Endothelial cell of umbilical vein (primary cell): ENCODE measurements around the gene CD2BP2. TPM values are rescaled to one million over a fixed set of nuclear protein-coding genes. Genes with fewer than 3 reads are reported as not detected.
"Not testable (repeated sequence)": the region's sequence is repeated elsewhere in the genome, so short reads cannot be mapped to it uniquely, and the experiment has no call there.

ENCODE experiments used
- BruUV-seq: library from RNA; stranded (reverse); fragments of 400-500 nt; replicated peaks from 2 replicates; lab custom pipeline; 2021; lab: Mats Ljungman, UMichigan
- CTCF ChIA-PET: fragments of 300-600, 350-600 bp; sonication (Branson Sonifier 250); formaldehyde crosslinking; loops from one replicate; lab custom pipeline; 2021; ENCODE audit warnings: antibody characterized with exemption, inconsistent platforms; lab: Charles Lee
- POLR2A ChIA-PET: fragments of 300-600, 350-600 bp; sonication (Branson Sonifier 250); formaldehyde crosslinking; loops from one replicate; lab custom pipeline; 2021; ENCODE audit warnings: antibody characterized with exemption, inconsistent platforms; lab: Charles Lee
- DNase-seq: peaks from one replicate; pipeline ENCODE4 v3.0.0-alpha.2; 2011; ENCODE audit warnings: low read depth, low spot score
- FAIRE-seq: peaks from 2 replicates; lab custom pipeline; 2011; peaks lifted over from hg19 to GRCh38; lab: Jason Lieb, UNC
- H2AFZ ChIP-seq: 2 replicates; pipeline ENCODE4 v1.6.0; 2012; ENCODE audit warnings: low read depth, low read length, control low read depth, inconsistent platforms
- H3K27ac ChIP-seq: 2 replicates; pipeline ENCODE4 v1.5.1; 2011; ENCODE audit warnings: low read depth, mild to moderate bottlenecking, control low read depth, low read length, moderate library complexity; ENCODE audit not compliant: insufficient read depth
- H3K27me3 ChIP-seq, 2 experiments: 2 replicates each; pipeline versions ENCODE4 v1.6.0 to v1.6.1; 2011; ENCODE audit warnings: low read length in 2 of 2, mixed read lengths in 1 of 2; ENCODE audit not compliant: control insufficient read depth in 2 of 2, insufficient read depth in 2 of 2
- H3K36me3 ChIP-seq, 2 experiments: 2 replicates in 1 of 2; 3 replicates in 1 of 2; pipeline ENCODE4 v1.5.1; 2011; ENCODE audit warnings: low read length in 2 of 2, mild to moderate bottlenecking in 1 of 2, moderate library complexity in 1 of 2; ENCODE audit not compliant: control insufficient read depth in 2 of 2, insufficient read depth in 2 of 2; ENCODE audit errors: extremely low read depth in 1 of 2
- H3K4me1 ChIP-seq: 3 replicates; pipeline ENCODE4 v1.5.1; 2011; ENCODE audit warnings: mild to moderate bottlenecking, low read length; ENCODE audit not compliant: control insufficient read depth, insufficient read depth; ENCODE audit errors: extremely low read depth
- H3K4me2 ChIP-seq: 2 replicates; pipeline ENCODE4 v1.6.1; 2011; ENCODE audit warnings: low read length, control low read depth, mixed read lengths; ENCODE audit not compliant: insufficient read depth
- H3K4me3 ChIP-seq, 3 experiments: fragments of 200-600 bp in 1 of 3; sonication (generic), shearing (Covaris generic) in 1 of 3; replicated peaks in 1 of 3; 2 replicates each; pipeline ENCODE4 v1.5.1; 2011 to 2016; ENCODE audit warnings: control low read depth in 3 of 3, low read length in 3 of 3, mild to moderate bottlenecking in 2 of 3, inconsistent platforms in 1 of 3, low read depth in 1 of 3, moderate library complexity in 1 of 3; ENCODE audit not compliant: insufficient read depth in 1 of 3
- H3K79me2 ChIP-seq: 2 replicates; pipeline ENCODE4 v1.6.0; 2012; ENCODE audit warnings: low read length, inconsistent platforms; ENCODE audit not compliant: control insufficient read depth, insufficient read depth
- H3K9ac ChIP-seq: replicated peaks from 2 replicates; pipeline ENCODE3; 2011; ENCODE audit warnings: low read length, control low read depth; ENCODE audit not compliant: insufficient read depth; ENCODE audit errors: extremely low read depth
- H3K9me1 ChIP-seq: replicated peaks from 3 replicates; pipeline ENCODE4 v1.6.0; 2011; ENCODE audit warnings: mild to moderate bottlenecking, low read length; ENCODE audit not compliant: control insufficient read depth, insufficient read depth; ENCODE audit errors: extremely low read depth
- H3K9me3 ChIP-seq: replicated peaks from 2 replicates; pipeline ENCODE4 v1.5.1; 2012; ENCODE audit warnings: low read length, inconsistent platforms; ENCODE audit not compliant: control insufficient read depth, insufficient read depth
- H4K20me1 ChIP-seq: replicated peaks from 2 replicates; pipeline ENCODE3; 2011; ENCODE audit warnings: mild to moderate bottlenecking, low read length; ENCODE audit not compliant: control insufficient read depth, insufficient read depth; ENCODE audit errors: extremely low read depth
- POLR2AphosphoS5 ChIP-seq: IDR thresholded peaks from 2 replicates; pipeline ENCODE4 v1.6.1; 2012; ENCODE audit warnings: low read depth, mild to moderate bottlenecking, control low read depth, low read length, moderate library complexity; ENCODE audit not compliant: insufficient read depth
- dilution Hi-C: fragments of 300-500 bp; cut with MboI; formaldehyde crosslinking; loops from one replicate; pipeline ENCODE4 v1.15.0; 2019; ENCODE audit warnings: low sequenced_read_pairs; ENCODE audit not compliant: extremely low pct_ligation_motif_present
- intact Hi-C: fragments of 100-400 bp; cut with micrococcal nuclease; formaldehyde crosslinking; loops from one replicate; pipeline ENCODE4 v1.10.0; 2022
- polyA plus RNA-seq, 4 experiments: library from polyadenylated mRNA; depleted of rRNA in 3 of 4; stranded (reverse) in 3 of 4; unstranded in 1 of 4; fragments of >200 nt; gene quantifications; 2 replicates each; pipeline versions ENCODE4 v1.2.1 to v1.2.3, GENCODE V29; 2011 to 2012; ENCODE audit warnings: missing spikeins in 1 of 4
- total RNA-seq: library from RNA; stranded (reverse); gene quantifications from 2 replicates; pipeline ENCODE4 v1.2.3, GENCODE V29; 2021

Gene CD2BP2
- total and polyA plus RNA-seq, 2 donors (not counting 3 experiments of a cell fraction or from before 2014, with no cell fraction given) = 47.2 to 75.7 TPM

DNA sequence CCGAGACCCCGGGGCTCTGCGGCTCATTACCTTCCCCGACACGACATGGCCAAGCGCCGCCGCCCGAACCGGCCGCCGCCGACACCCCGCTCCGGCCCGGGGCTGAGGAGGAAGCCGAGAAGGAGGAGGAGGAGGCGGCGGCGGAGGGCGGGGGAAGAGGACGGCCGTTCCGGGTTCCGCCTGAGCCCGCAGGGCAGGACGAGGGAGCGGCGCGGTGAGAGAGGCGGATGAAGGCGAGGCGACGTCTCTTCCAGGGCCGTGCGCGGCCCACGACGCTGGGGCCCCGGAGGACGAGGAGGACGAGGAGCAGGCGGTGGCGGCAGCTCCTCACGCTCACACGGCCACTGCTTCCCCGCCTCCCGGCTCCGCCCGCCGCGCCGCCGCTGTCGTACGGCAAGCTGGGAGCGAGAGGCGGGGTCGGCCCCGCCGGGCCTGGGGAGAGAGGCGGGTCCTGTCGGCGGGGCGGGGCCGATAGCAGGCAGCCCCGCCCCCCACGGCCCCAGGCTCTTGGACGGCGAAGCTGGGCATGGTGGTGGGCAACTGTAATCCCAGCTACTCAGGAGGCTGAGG, 20.0 kb downstream of the CD2BP2 start:
- H3K36me3 ChIP-seq, BruUV-seq, H3K4me1 ChIP-seq, H3K9me1 ChIP-seq, H4K20me1 ChIP-seq, H3K9me3 ChIP-seq, dilution Hi-C loops, FAIRE-seq, H3K27me3 ChIP-seq: not testable (repeated sequence)
- Histone ChIP-seq H3K4me2 (peak overlapping the region; percentile 61), H3K4me3 (peak overlapping the region; percentile 54 to 72 (median 56)), H3K79me2 (peaks cover 18% of the 10 kb centered on the region), H3K9ac (peak overlapping the region; percentile 16), H2AFZ (peak overlapping the region; percentile 88), H3K27ac (peak overlapping the region; percentile 63)
- DNase-seq = peak; percentile 82
- intact Hi-C loops = loop anchor here (1.0 to 2.0 kb wide), 3 partner anchors 15 to 36 kb away; partner anchors contain the start of gene TBC1D10B
- peak; percentile 40 for TF ChIP-seq POLR2AphosphoS5
- ChIA-PET CTCF (interaction anchor here (1.1 kb wide), 2 partner anchors 9 to 243 kb away, joined by 3 to 4 read pairs; no protein-coding TSS in a partner anchor), POLR2A (interaction anchor here (0.7 to 0.8 kb wide), 2 partner anchors 36 to 80 kb away, joined by 3 read pairs; no protein-coding TSS in a partner anchor)

- H3K4me1 ChIP-seq, BruUV-seq, dilution Hi-C loops, H3K9me1 ChIP-seq, H3K27ac ChIP-seq, FAIRE-seq, H3K9ac ChIP-seq, POLR2A ChIA-PET, H4K20me1 ChIP-seq, H3K27me3 ChIP-seq, H3K9me3 ChIP-seq, H2AFZ ChIP-seq, H3K36me3 ChIP-seq: not testable (repeated sequence)
- peak overlapping the region; percentile 21 for H3K4me2 ChIP-seq
- peaks cover 20% of the 10 kb centered on the region for H3K79me2 ChIP-seq
- CTCF ChIA-PET = interaction anchor here (1.1 kb wide), 1 partner anchor 10 kb away, joined by 4 read pairs; no protein-coding TSS in a partner anchor
- intact Hi-C loops = loop anchor here (2.0 kb wide), 1 partner anchor 36 kb away; the partner anchor contains the start of gene TBC1D10B
- DNase-seq = peak; percentile 44
- H3K4me3 ChIP-seq = peak overlapping the region; percentile 42 to 72 (median 59)
These were observed 20.6 kb downstream of the CD2BP2 start for GRCh38 chr16:30334473-30334989.

- CTCF ChIA-PET, H3K9me1 ChIP-seq, POLR2A ChIA-PET, dilution Hi-C loops, H3K36me3 ChIP-seq, FAIRE-seq, H3K9ac ChIP-seq, H4K20me1 ChIP-seq, H3K27me3 ChIP-seq, H3K4me2 ChIP-seq, H2AFZ ChIP-seq, H3K27ac ChIP-seq, H3K4me1 ChIP-seq, H3K4me3 ChIP-seq, intact Hi-C loops, BruUV-seq, H3K9me3 ChIP-seq, DNase-seq: not testable (repeated sequence)
- peaks cover 25% of the 10 kb centered on the region for H3K79me2 ChIP-seq
These were observed 30.9 kb downstream of the CD2BP2 start for GRCh38 chr16:30324220-30324619.

DNA sequence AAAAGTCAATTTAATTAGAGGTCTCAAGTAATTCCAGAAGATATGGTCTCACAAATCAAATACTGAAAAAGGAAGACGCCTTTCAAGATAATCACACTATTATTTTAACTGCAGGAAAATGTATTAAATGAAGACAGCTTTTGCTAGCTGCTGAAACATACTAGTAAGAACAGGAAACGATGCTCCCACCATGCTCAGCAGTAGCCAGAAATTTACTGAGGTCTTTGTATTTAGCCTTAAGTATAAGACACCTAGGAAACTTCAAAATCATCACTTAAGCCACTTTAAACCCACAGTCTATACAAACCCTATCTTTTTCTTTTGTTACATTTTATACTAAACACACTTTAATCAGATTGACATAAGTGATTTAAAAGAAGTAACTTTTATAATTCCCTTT, 36.5 kb downstream of the CD2BP2 start:
- H3K4me2 ChIP-seq, H3K4me1 ChIP-seq, dilution Hi-C loops, DNase-seq, FAIRE-seq, H3K4me3 ChIP-seq, intact Hi-C loops, CTCF ChIA-PET, H3K27me3 ChIP-seq, H2AFZ ChIP-seq, H3K9ac ChIP-seq, H3K9me1 ChIP-seq, H3K27ac ChIP-seq, POLR2A ChIA-PET, H3K36me3 ChIP-seq, H3K9me3 ChIP-seq, H4K20me1 ChIP-seq, BruUV-seq: not testable (repeated sequence)
- H3K79me2 ChIP-seq = peaks cover 13% of the 10 kb centered on the region
